Upper lobe of left lung (tissue), 4 donors: ENCODE results near the gene OR2M7.

Experiments used
- EP300 ChIP-seq, 4 donors: sonication (generic); formaldehyde crosslinking; IDR thresholded peaks; one replicate each; pipeline ENCODE4 v1.5.1; 2017; ENCODE audit warnings: antibody characterized with exemption in 4 of 4, control low read depth in 2 of 4
- POLR2A ChIP-seq, 4 donors: fragments of 450-650 bp; IDR thresholded peaks; one replicate each; pipeline ENCODE4 v1.5.1; 2016 to 2017; ENCODE audit warnings: antibody characterized with exemption in 4 of 4, mild to moderate bottlenecking in 2 of 4
- POLR2AphosphoS5 ChIP-seq, 2 donors: sonication (generic); formaldehyde crosslinking; IDR thresholded peaks; one replicate each; pipeline ENCODE4 v1.5.1; 2017; ENCODE audit warnings: antibody characterized with exemption in 2 of 2
- TF ChIP-seq, protein P1 (sequence below), 6 experiments: fragments of 450-650 bp in 4 of 6; fragments of 200-600 bp in 2 of 6; sonication (generic) in 2 of 6; IDR thresholded peaks; one replicate each; pipeline ENCODE4 v1.5.1; 2016 to 2019; ENCODE audit warnings: antibody characterized with exemption in 6 of 6

- TF ChIP-seq, protein P1, sequence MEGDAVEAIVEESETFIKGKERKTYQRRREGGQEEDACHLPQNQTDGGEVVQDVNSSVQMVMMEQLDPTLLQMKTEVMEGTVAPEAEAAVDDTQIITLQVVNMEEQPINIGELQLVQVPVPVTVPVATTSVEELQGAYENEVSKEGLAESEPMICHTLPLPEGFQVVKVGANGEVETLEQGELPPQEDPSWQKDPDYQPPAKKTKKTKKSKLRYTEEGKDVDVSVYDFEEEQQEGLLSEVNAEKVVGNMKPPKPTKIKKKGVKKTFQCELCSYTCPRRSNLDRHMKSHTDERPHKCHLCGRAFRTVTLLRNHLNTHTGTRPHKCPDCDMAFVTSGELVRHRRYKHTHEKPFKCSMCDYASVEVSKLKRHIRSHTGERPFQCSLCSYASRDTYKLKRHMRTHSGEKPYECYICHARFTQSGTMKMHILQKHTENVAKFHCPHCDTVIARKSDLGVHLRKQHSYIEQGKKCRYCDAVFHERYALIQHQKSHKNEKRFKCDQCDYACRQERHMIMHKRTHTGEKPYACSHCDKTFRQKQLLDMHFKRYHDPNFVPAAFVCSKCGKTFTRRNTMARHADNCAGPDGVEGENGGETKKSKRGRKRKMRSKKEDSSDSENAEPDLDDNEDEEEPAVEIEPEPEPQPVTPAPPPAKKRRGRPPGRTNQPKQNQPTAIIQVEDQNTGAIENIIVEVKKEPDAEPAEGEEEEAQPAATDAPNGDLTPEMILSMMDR (IDR thresholded peaks at IDR 0.05): no peak
- TF ChIP-seq POLR2A (IDR thresholded peaks at IDR 0.05) (no peak), POLR2AphosphoS5 (IDR thresholded peaks at IDR 0.05) (no peak), EP300 (IDR thresholded peaks at IDR 0.05) (no peak)
These were observed at the start of gene OR2M7 for GRCh38 chr1:248324468-248324867.
